Measurements from ENCODE around the gene ACAN.

Gene ACAN

DNA sequence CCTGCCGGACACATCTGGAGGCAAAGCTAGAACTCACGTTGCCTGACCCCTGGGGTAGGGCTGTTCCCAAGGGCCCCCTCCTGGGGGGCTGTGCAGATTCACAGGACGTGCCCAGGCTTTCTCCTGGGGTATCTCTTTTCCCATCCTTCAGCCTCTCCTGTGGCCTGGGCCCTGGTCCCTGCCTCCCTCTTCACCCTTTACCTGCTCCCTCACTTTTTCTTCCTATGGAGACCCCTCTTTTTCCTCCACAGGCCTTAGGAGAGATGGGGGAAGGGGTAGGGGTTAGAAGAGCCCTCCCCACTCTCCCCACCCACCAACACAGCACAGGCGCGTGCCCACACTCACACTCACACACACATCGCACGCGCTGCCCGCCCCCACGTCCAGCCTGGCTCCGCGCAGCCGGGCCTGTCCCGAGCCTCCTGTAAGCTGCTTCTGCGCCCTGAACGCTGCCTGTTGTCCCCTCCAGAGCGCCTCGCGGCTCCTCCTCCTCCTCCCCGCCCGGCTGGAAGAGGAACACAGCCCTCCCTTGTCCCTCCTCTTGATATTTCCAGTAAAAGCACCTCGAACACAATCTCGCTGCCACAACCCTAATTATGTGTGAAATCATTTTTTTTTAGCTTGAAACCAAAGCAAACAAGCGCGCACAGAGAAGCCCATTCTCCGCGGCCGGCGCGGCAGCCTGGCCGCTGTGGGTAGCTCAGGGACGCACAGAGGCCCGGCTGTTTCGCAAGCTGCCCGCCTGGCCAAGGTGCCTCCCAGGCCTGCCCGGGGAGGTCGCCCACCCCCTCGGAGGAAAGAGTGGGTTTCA lies 33.9 kb upstream of the ACAN start:
- TF ChIP-seq, protein P1, sequence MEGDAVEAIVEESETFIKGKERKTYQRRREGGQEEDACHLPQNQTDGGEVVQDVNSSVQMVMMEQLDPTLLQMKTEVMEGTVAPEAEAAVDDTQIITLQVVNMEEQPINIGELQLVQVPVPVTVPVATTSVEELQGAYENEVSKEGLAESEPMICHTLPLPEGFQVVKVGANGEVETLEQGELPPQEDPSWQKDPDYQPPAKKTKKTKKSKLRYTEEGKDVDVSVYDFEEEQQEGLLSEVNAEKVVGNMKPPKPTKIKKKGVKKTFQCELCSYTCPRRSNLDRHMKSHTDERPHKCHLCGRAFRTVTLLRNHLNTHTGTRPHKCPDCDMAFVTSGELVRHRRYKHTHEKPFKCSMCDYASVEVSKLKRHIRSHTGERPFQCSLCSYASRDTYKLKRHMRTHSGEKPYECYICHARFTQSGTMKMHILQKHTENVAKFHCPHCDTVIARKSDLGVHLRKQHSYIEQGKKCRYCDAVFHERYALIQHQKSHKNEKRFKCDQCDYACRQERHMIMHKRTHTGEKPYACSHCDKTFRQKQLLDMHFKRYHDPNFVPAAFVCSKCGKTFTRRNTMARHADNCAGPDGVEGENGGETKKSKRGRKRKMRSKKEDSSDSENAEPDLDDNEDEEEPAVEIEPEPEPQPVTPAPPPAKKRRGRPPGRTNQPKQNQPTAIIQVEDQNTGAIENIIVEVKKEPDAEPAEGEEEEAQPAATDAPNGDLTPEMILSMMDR (IDR thresholded peaks at IDR 0.05; ENCODE audit: low read depth, low read length): no peak
- H3K36me3 ChIP-seq: no peaks in the 10 kb centered on the region
- no peak overlapping the region for H3K4me3 ChIP-seq (ENCODE audit: low read depth, low read length)
- no peak for DNase-seq
- H3K4me1 ChIP-seq: no peaks in the 10 kb centered on the region
- H3K27me3 ChIP-seq: peaks cover 5% of the 10 kb centered on the region
- H3K9me3 ChIP-seq: no peaks in the 10 kb centered on the region

DNA sequence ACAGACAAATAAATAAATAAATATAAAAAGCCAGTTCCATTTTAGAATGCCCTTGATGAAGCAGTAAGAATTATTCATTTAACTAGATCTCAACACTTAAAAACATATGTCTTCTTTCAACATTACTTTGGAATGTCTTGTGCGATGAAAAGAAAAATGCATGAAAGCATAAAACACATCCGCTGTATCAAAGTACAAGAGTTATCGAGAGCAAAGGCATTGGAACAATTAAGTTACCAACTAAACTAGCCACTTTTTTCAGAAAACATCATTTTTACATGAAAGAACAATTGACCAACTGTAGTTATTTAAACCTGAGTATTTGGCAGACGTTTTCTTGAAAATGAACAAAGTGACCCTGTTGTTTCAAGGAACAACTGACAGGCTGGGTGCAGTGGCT lies 27.5 kb upstream of the ACAN start:
- Histone ChIP-seq H3K36me3 (no peaks in the 10 kb centered on the region), H3K27me3 (peaks cover 12% of the 10 kb centered on the region), H3K4me3 (ENCODE audit: low read depth, low read length) (no peak overlapping the region), H3K9me3 (no peaks in the 10 kb centered on the region; the same call in 1 of the 2 replicates), H3K4me1 (no peaks in the 10 kb centered on the region)
- TF ChIP-seq, protein P1 (IDR thresholded peaks at IDR 0.05; ENCODE audit: low read depth, low read length): no peak
- DNase-seq: no peak

DNA sequence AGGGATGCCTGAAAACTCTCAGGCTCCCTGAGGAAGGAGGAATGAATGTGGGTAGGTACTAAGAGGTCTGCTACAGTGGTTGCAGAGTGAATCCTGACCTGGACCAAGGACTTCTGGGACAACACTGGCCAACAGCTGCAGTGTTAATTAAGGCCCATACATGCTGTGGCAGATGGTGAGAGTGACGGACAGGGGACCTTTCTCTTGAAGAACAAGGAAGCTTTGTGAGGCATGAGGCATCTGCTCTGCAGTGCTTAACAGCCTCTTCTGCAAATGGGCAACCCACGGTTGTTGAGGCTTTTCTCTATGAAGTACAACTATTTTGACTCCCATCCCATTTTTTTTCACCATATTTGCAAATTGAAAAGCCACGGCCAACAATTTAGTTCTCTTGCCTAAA lies 26.6 kb upstream of the ACAN start:
- H3K4me3 ChIP-seq (ENCODE audit: low read depth, low read length): no peak overlapping the region
- no peaks in the 10 kb centered on the region for H3K4me1 ChIP-seq
- H3K27me3 ChIP-seq: peaks cover 12% of the 10 kb centered on the region
- TF ChIP-seq, protein P1 (IDR thresholded peaks at IDR 0.05; ENCODE audit: low read depth, low read length): no peak
- no peaks in the 10 kb centered on the region; the same call in 1 of the 2 replicates for H3K9me3 ChIP-seq
- no peak for DNase-seq
- H3K36me3 ChIP-seq: no peaks in the 10 kb centered on the region

DNA sequence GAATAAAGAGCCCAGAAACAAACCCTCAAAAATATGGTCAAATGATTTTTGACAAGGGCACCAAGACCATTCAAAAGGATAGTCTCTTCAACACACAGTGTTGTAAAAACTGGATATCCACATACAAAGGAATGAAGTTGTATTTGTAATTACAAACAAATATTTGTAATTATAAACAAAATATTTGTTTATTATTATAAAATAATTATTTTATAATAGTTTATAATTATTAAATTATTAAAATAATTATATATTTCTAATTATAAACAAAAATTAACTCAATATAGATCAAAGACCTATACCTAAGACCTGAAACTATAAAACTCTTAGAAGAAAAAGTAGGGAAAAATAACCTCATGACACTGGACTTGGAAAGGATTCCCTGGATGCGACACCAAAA lies 23.3 kb upstream of the ACAN start:
- Histone ChIP-seq H3K4me3 (ENCODE audit: low read depth, low read length) (no peak overlapping the region), H3K9me3 (no peaks in the 10 kb centered on the region; the same call in 1 of the 2 replicates), H3K27me3 (peaks cover 12% of the 10 kb centered on the region), H3K4me1 (no peaks in the 10 kb centered on the region), H3K36me3 (no peaks in the 10 kb centered on the region)
- DNase-seq: no peak
- TF ChIP-seq, protein P1 (IDR thresholded peaks at IDR 0.05; ENCODE audit: low read depth, low read length): no peak

DNA sequence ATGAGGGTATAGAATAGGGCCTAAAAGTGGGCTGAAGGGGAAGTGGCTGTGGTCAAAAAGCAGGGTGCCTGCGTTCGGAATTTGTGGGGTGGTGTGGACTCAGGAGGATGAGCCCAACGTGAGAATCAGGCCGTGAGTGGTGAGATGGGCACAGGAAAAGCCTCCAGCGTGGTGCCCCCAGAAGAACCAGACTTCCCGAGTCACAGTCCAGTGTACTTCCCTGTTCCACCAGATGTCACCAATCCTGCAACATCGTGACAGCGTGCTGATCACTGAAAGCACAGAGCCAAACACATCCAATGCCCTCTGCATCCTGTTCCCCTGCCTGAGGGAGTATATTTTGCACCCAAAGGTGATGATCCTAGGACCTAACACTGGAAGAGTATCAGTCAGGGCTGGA lies 20.8 kb upstream of the ACAN start:
- Histone ChIP-seq H3K4me3 (ENCODE audit: low read depth, low read length) (no peak overlapping the region), H3K27me3 (peaks cover 12% of the 10 kb centered on the region), H3K9me3 (no peaks in the 10 kb centered on the region), H3K36me3 (no peaks in the 10 kb centered on the region), H3K4me1 (no peaks in the 10 kb centered on the region)
- TF ChIP-seq, protein P1 (IDR thresholded peaks at IDR 0.05; ENCODE audit: low read depth, low read length): no peak
- no peak for DNase-seq

DNA sequence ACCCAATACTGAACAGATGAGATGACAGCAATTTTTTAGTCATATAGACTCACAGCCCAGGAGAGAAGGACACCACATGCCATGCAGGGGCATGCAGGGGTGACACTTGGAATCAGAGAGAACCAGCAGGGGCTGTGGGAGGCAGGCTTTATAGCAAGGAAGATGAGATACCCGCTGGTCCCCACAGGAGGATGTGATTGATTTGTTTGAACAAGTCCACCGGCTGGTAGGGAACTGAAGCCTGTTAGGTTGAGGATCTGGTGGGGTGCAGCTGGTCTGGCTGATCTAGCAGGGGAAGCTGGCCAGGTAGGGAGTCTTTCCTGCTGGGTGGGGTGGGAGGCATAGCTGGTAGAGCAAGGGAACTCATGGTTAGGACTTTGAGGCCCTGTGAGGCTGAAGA lies 18.0 kb upstream of the ACAN start:
- no peak for DNase-seq
- H3K27me3 ChIP-seq: peaks cover 6% of the 10 kb centered on the region
- H3K36me3 ChIP-seq: no peaks in the 10 kb centered on the region
- TF ChIP-seq, protein P1 (IDR thresholded peaks at IDR 0.05; ENCODE audit: low read depth, low read length): no peak
- no peak overlapping the region for H3K4me3 ChIP-seq (ENCODE audit: low read depth, low read length)
- H3K9me3 ChIP-seq: no peaks in the 10 kb centered on the region
- no peaks in the 10 kb centered on the region for H3K4me1 ChIP-seq
